ENCODE results near the gene JAG2. TPM values are rescaled to one million over a fixed set of nuclear protein-coding genes. Genes with fewer than 3 reads are reported as not detected.

Gene JAG2
- total and polyA plus RNA-seq, 8 donors: 9.9 to 38.3 (median 11.0) TPM

- Histone ChIP-seq H3K27me3 (peaks cover 0 to 2% (median 0%) of the 10 kb centered on the region in 4 donors), H3K4me1 (peaks cover 14 to 25% (median 21%) of the 10 kb centered on the region in 3 donors), H3K4me3 (no peak overlapping the region), H3K9me3 (no peaks in the 10 kb centered on the region), H3K36me3 (no peaks in the 10 kb centered on the region), H3K27ac (no peak overlapping the region)
- WGBS, 2 donors: 63 to 71% methylated on average over 20 of the region's 20 CpGs
- FAIRE-seq (no peak), ATAC-seq (no peak), DNase-seq (peak in 1 of 6 donors; percentile 38)
- TF ChIP-seq, protein P1, sequence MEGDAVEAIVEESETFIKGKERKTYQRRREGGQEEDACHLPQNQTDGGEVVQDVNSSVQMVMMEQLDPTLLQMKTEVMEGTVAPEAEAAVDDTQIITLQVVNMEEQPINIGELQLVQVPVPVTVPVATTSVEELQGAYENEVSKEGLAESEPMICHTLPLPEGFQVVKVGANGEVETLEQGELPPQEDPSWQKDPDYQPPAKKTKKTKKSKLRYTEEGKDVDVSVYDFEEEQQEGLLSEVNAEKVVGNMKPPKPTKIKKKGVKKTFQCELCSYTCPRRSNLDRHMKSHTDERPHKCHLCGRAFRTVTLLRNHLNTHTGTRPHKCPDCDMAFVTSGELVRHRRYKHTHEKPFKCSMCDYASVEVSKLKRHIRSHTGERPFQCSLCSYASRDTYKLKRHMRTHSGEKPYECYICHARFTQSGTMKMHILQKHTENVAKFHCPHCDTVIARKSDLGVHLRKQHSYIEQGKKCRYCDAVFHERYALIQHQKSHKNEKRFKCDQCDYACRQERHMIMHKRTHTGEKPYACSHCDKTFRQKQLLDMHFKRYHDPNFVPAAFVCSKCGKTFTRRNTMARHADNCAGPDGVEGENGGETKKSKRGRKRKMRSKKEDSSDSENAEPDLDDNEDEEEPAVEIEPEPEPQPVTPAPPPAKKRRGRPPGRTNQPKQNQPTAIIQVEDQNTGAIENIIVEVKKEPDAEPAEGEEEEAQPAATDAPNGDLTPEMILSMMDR (IDR thresholded peaks at IDR 0.05): no peak
- intact Hi-C loops (cut with DNase I): loop anchor here in 2 of 3 donors (5.0 kb wide), 2 partner anchors 150 to 155 kb away; no protein-coding TSS in a partner anchor
Measured at GRCh38 chr14:105201925-105202513, 33.4 kb upstream of the JAG2 start.

DNA sequence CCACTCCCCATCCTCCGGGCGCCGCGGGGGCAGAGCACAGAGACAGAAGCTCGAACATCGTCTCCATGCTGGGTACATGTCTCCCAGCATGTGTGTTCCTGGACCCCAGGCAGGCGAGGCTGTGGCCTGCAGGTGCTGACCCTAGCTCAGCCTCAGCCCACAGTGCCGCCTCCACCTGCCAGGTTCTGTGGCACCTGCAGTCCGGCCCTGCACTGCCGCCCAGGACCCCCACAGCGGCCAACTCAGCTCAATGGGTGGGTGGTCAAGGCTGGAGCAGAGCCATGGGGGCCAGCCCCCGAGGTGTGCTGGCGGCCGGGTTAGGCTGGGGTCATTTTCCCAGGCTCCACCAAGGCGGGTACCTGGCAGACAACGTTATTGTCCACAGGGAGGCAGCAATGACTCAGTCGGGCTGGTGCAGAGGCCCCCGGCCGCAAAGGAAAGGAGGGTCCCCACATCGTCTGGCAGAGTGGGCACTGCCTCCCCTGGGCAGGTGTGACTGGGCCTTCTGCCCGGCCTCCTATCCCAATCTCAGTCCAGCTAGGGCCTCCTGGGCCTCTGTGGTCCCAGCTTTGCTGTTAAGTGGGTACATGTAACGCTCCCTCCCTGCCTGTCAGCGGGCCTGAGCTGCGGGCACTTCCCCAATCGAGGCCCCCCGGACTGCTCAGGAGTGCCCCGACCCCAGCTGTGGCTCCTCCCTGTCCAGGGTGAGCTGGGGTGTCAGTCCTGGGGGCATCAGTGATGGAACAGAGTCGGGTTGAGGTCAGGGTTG is 32.8 kb upstream of the JAG2 start:
- ATAC-seq: no peak
- FAIRE-seq: no peak
- Histone ChIP-seq H3K27me3 (peaks cover 0 to 2% (median 0%) of the 10 kb centered on the region in 4 donors), H3K27ac (no peak overlapping the region), H3K4me3 (no peak overlapping the region), H3K9me3 (no peaks in the 10 kb centered on the region), H3K4me1 (peaks cover 14 to 25% (median 21%) of the 10 kb centered on the region in 3 donors), H3K36me3 (no peaks in the 10 kb centered on the region)
- peak in 1 of 6 donors; percentile 24 for DNase-seq
- WGBS, 2 donors: 42 to 44% methylated on average over 28 of the region's 28 CpGs
- intact Hi-C loops (cut with DNase I): loop anchor here in 2 of 3 donors (5.0 kb wide), 2 partner anchors 151 to 156 kb away; no protein-coding TSS in a partner anchor
- TF ChIP-seq, protein P1 (IDR thresholded peaks at IDR 0.05): no peak

DNA sequence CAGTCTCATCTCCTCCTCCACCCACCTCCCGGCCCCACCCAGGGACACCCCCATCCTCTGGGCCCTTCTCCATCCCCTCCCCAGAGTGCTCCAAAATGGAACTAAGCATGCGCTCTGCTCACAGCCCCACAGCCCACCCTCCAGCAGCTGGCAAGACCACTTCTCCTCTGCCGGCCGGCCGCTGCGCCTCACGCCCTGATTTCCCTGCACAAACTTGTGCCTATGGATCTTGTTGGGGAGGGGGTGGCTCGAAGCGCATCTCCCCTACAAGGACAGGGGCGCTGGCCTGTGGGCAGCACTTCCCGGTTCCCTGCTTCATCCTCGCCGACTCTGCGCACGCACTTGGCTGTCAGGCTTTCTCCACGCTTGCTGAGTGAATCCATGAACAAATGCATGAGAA is 32.1 kb upstream of the JAG2 start:
- ATAC-seq: no peak
- no peak for DNase-seq
- H3K27me3 ChIP-seq: peaks cover 0 to 2% (median 0%) of the 10 kb centered on the region in 4 donors
- peaks cover 11 to 21% (median 17%) of the 10 kb centered on the region in 3 donors for H3K4me1 ChIP-seq
- H3K4me3 ChIP-seq: no peak overlapping the region
- no peak for FAIRE-seq
- intact Hi-C loops (cut with DNase I): loop anchor here in 2 of 3 donors (5.0 kb wide), 2 partner anchors 152 to 157 kb away; no protein-coding TSS in a partner anchor
- 67 to 85% methylated on average over 16 of the region's 16 CpGs for WGBS, 2 donors
- H3K36me3 ChIP-seq: no peaks in the 10 kb centered on the region
- H3K27ac ChIP-seq: no peak overlapping the region
- H3K9me3 ChIP-seq: no peaks in the 10 kb centered on the region
- TF ChIP-seq, protein P1 (IDR thresholded peaks at IDR 0.05): no peak

DNA sequence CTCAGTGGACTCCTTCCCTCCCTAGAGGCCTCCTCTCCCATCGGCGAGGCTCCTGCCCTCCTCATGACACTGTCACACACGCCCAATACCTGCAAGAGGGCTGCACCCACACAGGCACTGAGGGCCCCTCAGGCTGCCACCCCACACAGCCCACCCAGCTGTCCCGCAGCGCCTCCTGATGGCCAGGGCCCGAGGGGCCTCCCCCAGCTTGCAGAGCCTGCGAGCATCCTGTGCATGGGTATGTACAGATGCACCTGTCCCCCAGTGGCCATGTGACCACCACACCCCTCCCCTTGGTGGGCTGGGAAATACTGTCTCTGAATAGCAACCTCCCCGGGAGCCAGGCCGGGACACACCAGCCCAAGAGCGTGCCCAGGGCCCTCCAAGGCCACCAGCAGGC is 31.5 kb upstream of the JAG2 start:
- peaks cover 0 to 2% (median 0%) of the 10 kb centered on the region in 4 donors for H3K27me3 ChIP-seq

More for the DNA sequence above, 31.5 kb upstream of the JAG2 start:
- TF ChIP-seq, protein P1 (IDR thresholded peaks at IDR 0.05): no peak
- Histone ChIP-seq H3K4me1 (peaks cover 5 to 15% (median 12%) of the 10 kb centered on the region in 3 donors), H3K9me3 (no peaks in the 10 kb centered on the region), H3K36me3 (no peaks in the 10 kb centered on the region), H3K27ac (no peak overlapping the region), H3K4me3 (no peak overlapping the region)
- intact Hi-C loops (cut with DNase I): loop anchor here in 2 of 3 donors (5.0 kb wide), 2 partner anchors 152 to 157 kb away; no protein-coding TSS in a partner anchor
- DNase-seq: no peak
- no peak for ATAC-seq
- FAIRE-seq: no peak
- WGBS, 2 donors: 60 to 62% methylated on average over 9 to 10 of the region's 10 CpGs
